ENCODE measurements around the gene AVEN.

AVEN gene

GRCh38 chr15:33874156-33874555, 164.8 kb downstream of the AVEN start:
- Histone ChIP-seq H3K36me3 (ENCODE audit: insufficient read depth, low read length) (no peaks in the 10 kb centered on the region), H2AFZ (ENCODE audit: low read length, unreplicated experiment) (no peak overlapping the region), H3K79me2 (ENCODE audit: control insufficient read depth, insufficient read depth, low read length, unreplicated experiment) (no peaks in the 10 kb centered on the region), H3K27me3 (ENCODE audit: insufficient read depth, low read length) (no peaks in the 10 kb centered on the region), H3K4me1 (ENCODE audit: control insufficient read depth, insufficient read depth, low read length, unreplicated experiment) (no peaks in the 10 kb centered on the region), H3K27ac (ENCODE audit: low read depth, low read length) (no peak overlapping the region), H3K4me3 (ENCODE audit: low read depth, low read length) (no peak overlapping the region)

GRCh38 chr15:33872416-33873106, 166.4 kb downstream of the AVEN start:
- H3K4me1 ChIP-seq (ENCODE audit: control insufficient read depth, insufficient read depth, low read length, unreplicated experiment), result no peaks in the 10 kb centered on the region
- no peaks in the 10 kb centered on the region for H3K36me3 ChIP-seq (ENCODE audit: insufficient read depth, low read length)
- H2AFZ ChIP-seq (ENCODE audit: low read length, unreplicated experiment), result no peak overlapping the region
- no peaks in the 10 kb centered on the region for H3K79me2 ChIP-seq (ENCODE audit: control insufficient read depth, insufficient read depth, low read length, unreplicated experiment)
- H3K27me3 ChIP-seq (ENCODE audit: insufficient read depth, low read length), result no peaks in the 10 kb centered on the region
- H3K4me3 ChIP-seq (ENCODE audit: low read depth, low read length), result no peak overlapping the region
- no peak overlapping the region for H3K27ac ChIP-seq (ENCODE audit: low read depth, low read length)

- Histone ChIP-seq H3K27ac (ENCODE audit: low read depth, low read length) (no peak overlapping the region), H3K4me3 (ENCODE audit: low read depth, low read length) (no peak overlapping the region), H2AFZ (ENCODE audit: low read length, unreplicated experiment) (no peak overlapping the region), H3K79me2 (ENCODE audit: control insufficient read depth, insufficient read depth, low read length, unreplicated experiment) (no peaks in the 10 kb centered on the region), H3K36me3 (ENCODE audit: insufficient read depth, low read length) (no peaks in the 10 kb centered on the region), H3K4me1 (ENCODE audit: control insufficient read depth, insufficient read depth, low read length, unreplicated experiment) (no peaks in the 10 kb centered on the region), H3K27me3 (ENCODE audit: insufficient read depth, low read length) (no peaks in the 10 kb centered on the region)
Measured at GRCh38 chr15:33871980-33872379, 167.0 kb downstream of the AVEN start.

GRCh38 chr15:33866101-33866737, 172.8 kb downstream of the AVEN start:
- no peak overlapping the region for H3K27ac ChIP-seq (ENCODE audit: low read depth, low read length)
- H3K79me2 ChIP-seq (ENCODE audit: control insufficient read depth, insufficient read depth, low read length, unreplicated experiment), result no peaks in the 10 kb centered on the region
- no peak overlapping the region for H3K4me3 ChIP-seq (ENCODE audit: low read depth, low read length)
- H3K27me3 ChIP-seq (ENCODE audit: insufficient read depth, low read length), result no peaks in the 10 kb centered on the region
- H3K4me1 ChIP-seq (ENCODE audit: control insufficient read depth, insufficient read depth, low read length, unreplicated experiment), result peaks cover 21% of the 10 kb centered on the region
- peaks cover 16% of the 10 kb centered on the region; the same call in 1 of the 2 replicates for H3K36me3 ChIP-seq (ENCODE audit: insufficient read depth, low read length)
- no peak overlapping the region for H2AFZ ChIP-seq (ENCODE audit: low read length, unreplicated experiment)

GRCh38 chr15:33865416-33865815, 173.6 kb downstream of the AVEN start:
- peaks cover 16% of the 10 kb centered on the region; the same call in 1 of the 2 replicates for H3K36me3 ChIP-seq (ENCODE audit: insufficient read depth, low read length)
- H3K27ac ChIP-seq (ENCODE audit: low read depth, low read length), result no peak overlapping the region
- no peaks in the 10 kb centered on the region for H3K27me3 ChIP-seq (ENCODE audit: insufficient read depth, low read length)
- peaks cover 29% of the 10 kb centered on the region for H3K4me1 ChIP-seq (ENCODE audit: control insufficient read depth, insufficient read depth, low read length, unreplicated experiment)
- H3K4me3 ChIP-seq (ENCODE audit: low read depth, low read length), result no peak overlapping the region
- no peak overlapping the region for H2AFZ ChIP-seq (ENCODE audit: low read length, unreplicated experiment)
- no peaks in the 10 kb centered on the region for H3K79me2 ChIP-seq (ENCODE audit: control insufficient read depth, insufficient read depth, low read length, unreplicated experiment)

- no peaks in the 10 kb centered on the region for H3K79me2 ChIP-seq (ENCODE audit: control insufficient read depth, insufficient read depth, low read length, unreplicated experiment)
- peaks cover 30% of the 10 kb centered on the region for H3K4me1 ChIP-seq (ENCODE audit: control insufficient read depth, insufficient read depth, low read length, unreplicated experiment)
- H3K27ac ChIP-seq (ENCODE audit: low read depth, low read length), result no peak overlapping the region
- no peak overlapping the region for H2AFZ ChIP-seq (ENCODE audit: low read length, unreplicated experiment)
- H3K4me3 ChIP-seq (ENCODE audit: low read depth, low read length), result no peak overlapping the region
- peaks cover 16% of the 10 kb centered on the region; the same call in 1 of the 2 replicates for H3K36me3 ChIP-seq (ENCODE audit: insufficient read depth, low read length)
- no peaks in the 10 kb centered on the region for H3K27me3 ChIP-seq (ENCODE audit: insufficient read depth, low read length)
Measured at GRCh38 chr15:33864360-33865075, 174.5 kb downstream of the AVEN start.

GRCh38 chr15:33860754-33861153, 178.2 kb downstream of the AVEN start:
- no peaks in the 10 kb centered on the region for H3K27me3 ChIP-seq (ENCODE audit: insufficient read depth, low read length)
- peaks cover 7% of the 10 kb centered on the region; the same call in 1 of the 2 replicates for H3K36me3 ChIP-seq (ENCODE audit: insufficient read depth, low read length)
- no peaks in the 10 kb centered on the region for H3K79me2 ChIP-seq (ENCODE audit: control insufficient read depth, insufficient read depth, low read length, unreplicated experiment)
- peaks cover 21% of the 10 kb centered on the region for H3K4me1 ChIP-seq (ENCODE audit: control insufficient read depth, insufficient read depth, low read length, unreplicated experiment)
- peak overlapping the region; percentile 49 for H3K27ac ChIP-seq (ENCODE audit: low read depth, low read length)
- H2AFZ ChIP-seq (ENCODE audit: low read length, unreplicated experiment), result no peak overlapping the region
- H3K4me3 ChIP-seq (ENCODE audit: low read depth, low read length), result no peak overlapping the region

GRCh38 chr15:33859992-33860545, 178.9 kb downstream of the AVEN start:
- Histone ChIP-seq H2AFZ (ENCODE audit: low read length, unreplicated experiment) (no peak overlapping the region), H3K4me1 (ENCODE audit: control insufficient read depth, insufficient read depth, low read length, unreplicated experiment) (peaks cover 15% of the 10 kb centered on the region), H3K27me3 (ENCODE audit: insufficient read depth, low read length) (no peaks in the 10 kb centered on the region), H3K27ac (ENCODE audit: low read depth, low read length) (no peak overlapping the region), H3K79me2 (ENCODE audit: control insufficient read depth, insufficient read depth, low read length, unreplicated experiment) (no peaks in the 10 kb centered on the region), H3K4me3 (ENCODE audit: low read depth, low read length) (no peak overlapping the region), H3K36me3 (ENCODE audit: insufficient read depth, low read length) (peaks cover 4% of the 10 kb centered on the region; the same call in 1 of the 2 replicates)

- peaks cover 15% of the 10 kb centered on the region for H3K4me1 ChIP-seq (ENCODE audit: control insufficient read depth, insufficient read depth, low read length, unreplicated experiment)
- H3K27me3 ChIP-seq (ENCODE audit: insufficient read depth, low read length), result no peaks in the 10 kb centered on the region
- no peak overlapping the region for H2AFZ ChIP-seq (ENCODE audit: low read length, unreplicated experiment)
- H3K36me3 ChIP-seq (ENCODE audit: insufficient read depth, low read length), result no peaks in the 10 kb centered on the region
- H3K27ac ChIP-seq (ENCODE audit: low read depth, low read length), result no peak overlapping the region
- H3K4me3 ChIP-seq (ENCODE audit: low read depth, low read length), result no peak overlapping the region
- H3K79me2 ChIP-seq (ENCODE audit: control insufficient read depth, insufficient read depth, low read length, unreplicated experiment), result no peaks in the 10 kb centered on the region
Measured at GRCh38 chr15:33858836-33859235, 180.2 kb downstream of the AVEN start.

GRCh38 chr15:33857726-33858125, 181.3 kb downstream of the AVEN start:
- Histone ChIP-seq H3K27me3 (ENCODE audit: insufficient read depth, low read length) (no peaks in the 10 kb centered on the region), H3K27ac (ENCODE audit: low read depth, low read length) (no peak overlapping the region), H3K4me3 (ENCODE audit: low read depth, low read length) (no peak overlapping the region), H2AFZ (ENCODE audit: low read length, unreplicated experiment) (no peak overlapping the region), H3K79me2 (ENCODE audit: control insufficient read depth, insufficient read depth, low read length, unreplicated experiment) (no peaks in the 10 kb centered on the region), H3K36me3 (ENCODE audit: insufficient read depth, low read length) (no peaks in the 10 kb centered on the region), H3K4me1 (ENCODE audit: control insufficient read depth, insufficient read depth, low read length, unreplicated experiment) (peaks cover 23% of the 10 kb centered on the region)

Data from ACC112 (cell line).